K562 (cell line): ENCODE results near the gene CENPA. TPM values are rescaled to one million over a fixed set of nuclear protein-coding genes. Genes with fewer than 3 reads are reported as not detected.
"Not testable (repeated sequence)": the region's sequence is repeated elsewhere in the genome, so short reads cannot be mapped to it uniquely, and the experiment has no call there.

ENCODE experiments used
- ATAC-seq: fragments of 200-7000 bp; cut with Tn5 transposase; 3 replicates; pipeline ENCODE4 v1.9.1; 2020; ENCODE audit warnings: moderate library complexity
- BruUV-seq: library from RNA; stranded (reverse); fragments of 400-500 nt; replicated peaks from 2 replicates; lab custom pipeline; 2021; lab: Mats Ljungman, UMichigan
- CTCF ChIA-PET: fragments of 300-600 bp; formaldehyde crosslinking; extraction: SDS; loops from one replicate; lab custom pipeline; 2021; ENCODE audit warnings: low intra/inter-chr PET ratio; lab: Yijun Ruan, JAX
- POLR2A ChIA-PET: fragments of 300-600, 350-650 bp; sonication (Branson Sonifier 250); formaldehyde crosslinking; extraction: SDS; loops from one replicate; lab custom pipeline; 2021; ENCODE audit warnings: antibody characterized with exemption, inconsistent platforms; lab: Yijun Ruan, JAX
- DNase-seq, 4 experiments: peaks; one replicate each; pipeline versions ENCODE4 v3.0.0 to v3.0.0-alpha.2; 2011 to 2018; ENCODE audit warnings: low spot score in 3 of 4, mixed read lengths in 3 of 4; ENCODE audit errors: extremely low read depth in 1 of 4
- FAIRE-seq: peaks from 2 replicates; lab custom pipeline; 2011; peaks lifted over from hg19 to GRCh38; lab: Jason Lieb, UNC
- H2AFZ ChIP-seq: 2 replicates; pipeline ENCODE4 v1.6.0; 2011; ENCODE audit warnings: low read depth, low read length, control low read depth, inconsistent platforms
- H3K27ac ChIP-seq: fragments of 200-600 bp; 3 replicates; pipeline ENCODE4 v1.8.0; 2011; ENCODE audit warnings: low read depth, mild to moderate bottlenecking, control low read depth, inconsistent platforms, low read length, moderate library complexity, mixed read lengths; ENCODE audit errors: extremely low read depth
- H3K27me3 ChIP-seq, 2 experiments: fragments of 300-600 bp in 1 of 2; 2 replicates in 1 of 2; 3 replicates in 1 of 2; pipeline versions ENCODE4 v1.6.0 to v1.8.0; 2011; ENCODE audit warnings: inconsistent platforms in 2 of 2, low read length in 2 of 2, mild to moderate bottlenecking in 1 of 2, mixed read lengths in 1 of 2, moderate library complexity in 1 of 2; ENCODE audit not compliant: control insufficient read depth in 2 of 2, insufficient read depth in 2 of 2
- H3K36me3 ChIP-seq: fragments of 300-600 bp; 3 replicates; pipeline ENCODE4 v1.8.0; 2011; ENCODE audit warnings: mild to moderate bottlenecking, low read length, inconsistent platforms; ENCODE audit not compliant: control insufficient read depth, insufficient read depth
- H3K4me1 ChIP-seq, 2 experiments: fragments of 200-600 bp in 1 of 2; replicated peaks in 1 of 2; 2 replicates in 1 of 2; 3 replicates in 1 of 2; pipeline versions ENCODE4 v1.5.1 to v1.8.0; 2011; ENCODE audit warnings: inconsistent platforms in 2 of 2, low read length in 2 of 2, mild to moderate bottlenecking in 1 of 2, mixed read lengths in 1 of 2, moderate library complexity in 1 of 2; ENCODE audit not compliant: control insufficient read depth in 2 of 2, insufficient read depth in 2 of 2
- H3K4me2 ChIP-seq: 2 replicates; pipeline ENCODE4 v1.6.1; 2011; ENCODE audit warnings: low read length, control low read depth, inconsistent platforms, mixed read lengths; ENCODE audit not compliant: insufficient read depth
- H3K4me3 ChIP-seq: fragments of 200-600 bp; sonication (generic), shearing (Covaris generic); 2 replicates; pipeline ENCODE4 v1.5.1; 2016; ENCODE audit warnings: control low read depth, inconsistent platforms
- H3K79me2 ChIP-seq: fragments of 200-600 bp; 3 replicates; pipeline ENCODE4 v1.8.0; 2011; ENCODE audit warnings: low read length, inconsistent platforms; ENCODE audit not compliant: control insufficient read depth, insufficient read depth
- H3K9ac ChIP-seq, 2 experiments: 2 replicates each; pipeline versions ENCODE4 v1.6.0 to v1.6.1; 2011; ENCODE audit warnings: low read depth in 2 of 2, low read length in 2 of 2, control low read depth in 1 of 2, inconsistent platforms in 1 of 2, mild to moderate bottlenecking in 1 of 2, mixed read lengths in 1 of 2; ENCODE audit not compliant: insufficient read depth in 1 of 2
- H3K9me1 ChIP-seq: one replicate; pipeline ENCODE4 v1.6.0; 2011; ENCODE audit warnings: inconsistent platforms, mild to moderate bottlenecking, low read length, moderate library complexity; ENCODE audit not compliant: control insufficient read depth, insufficient read depth
- H3K9me3 ChIP-seq: replicated peaks from 2 replicates; pipeline ENCODE4 v1.5.1; 2011; ENCODE audit warnings: low read depth, low read length, inconsistent platforms; ENCODE audit not compliant: control insufficient read depth, insufficient read depth
- H4K20me1 ChIP-seq: replicated peaks from 2 replicates; pipeline ENCODE4 v1.6.1; 2011; ENCODE audit warnings: low read length, inconsistent platforms, mixed read lengths; ENCODE audit not compliant: control insufficient read depth, insufficient read depth
- DACH1 ChIP-seq: fragments of 450-650 bp; IDR thresholded peaks from 2 replicates; pipeline ENCODE4 v1.6.1; 2018; ENCODE audit not compliant: partially characterized antibody
- E2F8 ChIP-seq: fragments of 450-650 bp; IDR thresholded peaks from 2 replicates; pipeline ENCODE4 v1.7.1; 2018; ENCODE audit warnings: mild to moderate bottlenecking, low read depth; ENCODE audit not compliant: partially characterized antibody
- GTF2E2 ChIP-seq: fragments of 200-800 bp; sonication (Bioruptor generic); IDR thresholded peaks from 2 replicates; pipeline ENCODE4 v1.6.1; 2016; ENCODE audit warnings: missing genetic modification characterization, missing compliant biosample characterization
- HSF4 ChIP-seq: fragments of 250-450 bp; sonication (Bioruptor Pico); IDR thresholded peaks from 2 replicates; pipeline ENCODE4 v2.1.2; 2022; ENCODE audit warnings: mild to moderate bottlenecking, moderate library complexity, borderline replicate concordance
- IFI16 ChIP-seq: fragments of 250-450 bp; sonication (Bioruptor Pico); IDR thresholded peaks from 2 replicates; pipeline ENCODE4 v2.1.2; 2022; ENCODE audit warnings: mild to moderate bottlenecking, inconsistent platforms
- WGBS: fragments of 100-300 bp; shearing (Covaris generic); methylation state at CpG from one replicate; pipeline ENCODE4 v1.1.6; 2016; ENCODE audit warnings: low coverage, mixed read lengths; ENCODE audit not compliant: insufficient coverage; ENCODE audit errors: missing lambda C conversion rate; 5-methylcytosine and 5-hydroxymethylcytosine counted together
- in situ Hi-C: fragments of 300-500 bp; cut with MboI; formaldehyde crosslinking; loops from 4 replicates; pipeline ENCODE4 v1.15.0; 2018; ENCODE audit warnings: inconsistent platforms, mixed read lengths
- intact Hi-C: fragments of 100-400 bp; cut with micrococcal nuclease; formaldehyde crosslinking; loops from 2 replicates; pipeline ENCODE4 v1.14.2; 2022
- polyA plus RNA-seq, 8 experiments: library from polyadenylated mRNA; depleted of rRNA in 4 of 8; stranded (reverse) in 5 of 8; unstranded in 3 of 8; fragments of >200 nt; fragmentation: Nextera tagmentation in 2 of 8; fragmentation: Illumina TruSeq in 1 of 8; extraction: Ambion mirVana in 2 of 8; extraction: Trizol in 1 of 8; gene quantifications; 2 replicates each; pipeline versions ENCODE4 v1.2.1 to v1.2.3, GENCODE V29; 2011 to 2014; ENCODE audit warnings: inconsistent platforms in 1 of 8, missing spikeins in 1 of 8
- total RNA-seq, 7 experiments: library from RNA; depleted of rRNA in 6 of 7; stranded (reverse); fragments of >200 nt in 6 of 7; fragmentation: Illumina TruSeq in 2 of 7; extraction: Trizol in 2 of 7; gene quantifications; 2 replicates each; pipeline versions ENCODE4 v1.2.1 to v1.2.3, GENCODE V29; 2011 to 2021; ENCODE audit warnings: low replicate concordance in 1 of 7

Gene CENPA
- total and polyA plus RNA-seq, 9 of the 15 experiments (the other 6 are each of a cell fraction or from before 2014, with no cell fraction given) = 11.3 to 61.7 (median 44.7) TPM

- Histone ChIP-seq H3K9me3 (no peaks in the 10 kb centered on the region), H4K20me1 (no peaks in the 10 kb centered on the region; the same call in 1 of the 2 replicates), H3K36me3 (peaks cover 84% of the 10 kb centered on the region), H2AFZ (no peak overlapping the region), H3K79me2 (peaks cover 42% of the 10 kb centered on the region), H3K27me3 (no peaks in the 10 kb centered on the region), H3K9ac (no peak overlapping the region), H3K4me3 (no peak overlapping the region), H3K9me1 (no peaks in the 10 kb centered on the region), H3K4me2 (no peak overlapping the region), H3K27ac (no peak overlapping the region), H3K4me1 (peaks cover 0 to 7% of the 10 kb centered on the region in 2 experiments; a peak in 4 of 5 replicates)
- no TSS peak for BruUV-seq
- no peak for FAIRE-seq
- ChIA-PET CTCF (no interaction called here), POLR2A (interaction anchor here (1.8 kb wide), 1 partner anchor 20 kb away, joined by 7 read pairs; no protein-coding TSS in a partner anchor)
- intact Hi-C loops (no loop called here), in situ Hi-C loops (no loop called here)
- no peak for TF ChIP-seq HSF4
- ATAC-seq = no peak
- DNase-seq = no peak
- WGBS = 71% methylated on average over 3 of the region's 3 CpGs
These were observed 6.9 kb downstream of the CENPA start for GRCh38 chr2:26792720-26793119.

GRCh38 chr2:26793518-26793917 lies 7.7 kb downstream of the CENPA start:
- Histone ChIP-seq H3K4me3 (no peak overlapping the region), H3K4me1 (no peaks in the 10 kb centered on the region; a peak in 3 of 5 replicates), H3K9ac (no peak overlapping the region), H3K27me3 (no peaks in the 10 kb centered on the region), H3K9me3 (no peaks in the 10 kb centered on the region), H3K4me2 (no peak overlapping the region), H3K36me3 (peaks cover 82% of the 10 kb centered on the region), H3K27ac (no peak overlapping the region), H3K79me2 (peaks cover 34% of the 10 kb centered on the region), H4K20me1 (no peaks in the 10 kb centered on the region; the same call in 1 of the 2 replicates), H2AFZ (no peak overlapping the region), H3K9me1 (no peaks in the 10 kb centered on the region)
- ATAC-seq = no peak
- ChIA-PET CTCF (no interaction called here), POLR2A (interaction anchor here (1.8 kb wide), 1 partner anchor 21 kb away, joined by 7 read pairs; no protein-coding TSS in a partner anchor)
- no peak for FAIRE-seq
- TF ChIP-seq GTF2E2 (tag) = no peak
- peak; percentile 59 for TF ChIP-seq DACH1
- no peak for TF ChIP-seq E2F8
- TF ChIP-seq IFI16 (CRISPR knock-in tag) = no peak
- no TSS peak for BruUV-seq
- DNase-seq = no peak
- intact Hi-C loops = no loop called here
- in situ Hi-C loops = no loop called here
- 94% methylated on average over 3 of the region's 3 CpGs for WGBS

- H3K4me2 ChIP-seq, ATAC-seq, FAIRE-seq, H3K9ac ChIP-seq, BruUV-seq, H3K9me1 ChIP-seq, DNase-seq, H3K4me3 ChIP-seq, H3K9me3 ChIP-seq, POLR2A ChIA-PET, H4K20me1 ChIP-seq, CTCF ChIA-PET, intact Hi-C loops, H3K4me1 ChIP-seq, H2AFZ ChIP-seq, H3K27ac ChIP-seq, in situ Hi-C loops, H3K27me3 ChIP-seq: not testable (repeated sequence)
- 85% methylated on average over 9 of the region's 17 CpGs for WGBS
- peaks cover 70% of the 10 kb centered on the region for H3K36me3 ChIP-seq
- H3K79me2 ChIP-seq = peaks cover 18% of the 10 kb centered on the region
These were observed 9.3 kb downstream of the CENPA start for GRCh38 chr2:26795135-26795534.
